Upper lobe of left lung (tissue), 6 donors: ENCODE results near the gene CDH18. TPM values are rescaled to one million over a fixed set of nuclear protein-coding genes. Genes with fewer than 3 reads are reported as not detected.

Experiments
- ATAC-seq, 2 donors: fragments of 200-7000 bp; cut with Tn5 transposase; one replicate each; pipeline ENCODE4 v1.9.1; 2022; ENCODE audit warnings: mild to moderate bottlenecking in 2 of 2, moderate library complexity in 2 of 2; ENCODE audit not compliant: low FRiP score in 2 of 2
- DNase-seq, 2 donors: peaks; one replicate each; pipeline ENCODE4 v3.0.0-alpha.2; 2019 to 2020
- H3K27ac ChIP-seq, 4 donors: fragments of 200-600 bp; sonication (generic); one replicate each; pipeline ENCODE4 v1.5.1; 2016 to 2019
- H3K27me3 ChIP-seq, 4 donors: fragments of 200-600 bp; sonication (generic); one replicate each; pipeline ENCODE4 v1.5.1; 2017 to 2019
- H3K36me3 ChIP-seq, 4 donors: fragments of 200-600 bp; sonication (generic); one replicate each; pipeline ENCODE4 v1.5.1; 2016 to 2019
- H3K4me1 ChIP-seq, 4 donors: fragments of 200-600 bp; sonication (generic); one replicate each; pipeline ENCODE4 v1.5.1; 2018 to 2019
- H3K4me3 ChIP-seq, 4 donors: fragments of 200-600 bp; sonication (generic); one replicate each; pipeline ENCODE4 v1.5.1; 2017 to 2019; ENCODE audit warnings: mild to moderate bottlenecking in 2 of 4, moderate library complexity in 1 of 4
- H3K9me3 ChIP-seq, 4 donors: fragments of 200-600 bp; sonication (generic); one replicate each; pipeline ENCODE4 v1.5.1; 2018 to 2019
- CTCF ChIP-seq, 6 experiments: fragments of 450-650 bp in 4 of 6; fragments of 200-600 bp in 2 of 6; sonication (generic) in 2 of 6; IDR thresholded peaks; one replicate each; pipeline ENCODE4 v1.5.1; 2016 to 2019; ENCODE audit warnings: antibody characterized with exemption in 6 of 6
- EP300 ChIP-seq, 4 donors: sonication (generic); formaldehyde crosslinking; IDR thresholded peaks; one replicate each; pipeline ENCODE4 v1.5.1; 2017; ENCODE audit warnings: antibody characterized with exemption in 4 of 4, control low read depth in 2 of 4
- POLR2A ChIP-seq, 4 donors: fragments of 450-650 bp; IDR thresholded peaks; one replicate each; pipeline ENCODE4 v1.5.1; 2016 to 2017; ENCODE audit warnings: antibody characterized with exemption in 4 of 4, mild to moderate bottlenecking in 2 of 4
- POLR2AphosphoS5 ChIP-seq, 2 donors: sonication (generic); formaldehyde crosslinking; IDR thresholded peaks; one replicate each; pipeline ENCODE4 v1.5.1; 2017; ENCODE audit warnings: antibody characterized with exemption in 2 of 2
- WGBS, 2 donors: methylation state at CpG; one replicate each; pipeline ENCODE4 v1.1.5; 2017 to 2018; 5-methylcytosine and 5-hydroxymethylcytosine counted together
- total RNA-seq, 6 donors: library from RNA; depleted of rRNA in 4 of 6; stranded (reverse); fragments of >200 nt in 4 of 6; gene quantifications; one replicate each; pipeline versions ENCODE4 v1.1.0 to v1.2.1, GENCODE V29; 2016 to 2021
- donor health status: DM: no; HTN: no; CAD: no; lungs with moderate emphysema.
- donor health status: DM: no; HTN: yes; CAD: no; lungs with severe emphysema.

Gene CDH18
- total RNA-seq, 6 donors from 2014 or later, result not detected

DNA sequence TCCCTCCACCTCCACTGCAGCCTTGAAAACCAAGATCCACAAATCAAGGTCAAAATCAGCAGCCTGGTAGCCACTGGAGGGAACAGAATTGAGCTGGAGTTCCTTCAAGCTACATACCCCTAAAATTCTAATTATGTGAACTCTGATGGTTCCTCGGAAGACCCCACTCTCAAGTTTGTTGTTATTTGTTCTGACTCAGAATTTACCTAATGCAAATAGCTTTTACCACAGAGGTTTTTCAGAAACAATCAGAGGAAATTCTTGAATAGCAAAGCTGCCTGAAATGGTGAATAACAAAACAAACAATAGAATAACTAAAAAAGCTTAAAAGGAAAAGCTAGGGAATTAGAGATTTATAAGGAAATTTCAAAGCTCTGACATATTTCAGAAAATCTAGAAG, 220.0 kb downstream of the CDH18 start:
- H3K27me3 ChIP-seq, result no peaks in the 10 kb centered on the region
- DNase-seq (no peak), ATAC-seq (no peak)
- TF ChIP-seq POLR2AphosphoS5 (IDR thresholded peaks at IDR 0.05) (no peak), POLR2A (IDR thresholded peaks at IDR 0.05) (no peak), CTCF (IDR thresholded peaks at IDR 0.05) (no peak), EP300 (IDR thresholded peaks at IDR 0.05) (no peak)
- H3K4me1 ChIP-seq, result no peaks in the 10 kb centered on the region
- no peak overlapping the region for H3K4me3 ChIP-seq
- 41 to 55% methylated on average over 1 of the region's 1 CpG for WGBS, 2 donors
- no peaks in the 10 kb centered on the region for H3K36me3 ChIP-seq
- no peaks in the 10 kb centered on the region for H3K9me3 ChIP-seq
- H3K27ac ChIP-seq, result no peak overlapping the region

DNA sequence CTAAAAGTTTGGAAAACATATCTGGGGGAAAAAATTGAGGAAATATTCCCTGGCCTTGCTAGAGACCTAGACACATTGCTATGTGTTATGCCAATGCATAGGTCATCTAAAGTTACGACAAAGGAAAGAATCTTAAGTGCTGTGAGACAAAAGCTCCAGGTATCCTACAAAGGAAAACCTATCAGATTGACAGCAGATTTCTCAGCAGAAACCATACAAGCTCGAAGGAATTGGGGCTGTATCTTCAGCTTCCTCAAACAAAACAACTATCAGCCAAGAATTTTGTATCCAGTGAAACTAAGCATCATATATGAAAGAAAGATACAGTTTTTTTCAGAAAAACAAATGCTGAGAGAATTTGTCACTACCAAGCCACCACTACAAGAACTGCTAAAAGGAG, 234.4 kb downstream of the CDH18 start:
- no peak overlapping the region for H3K27ac ChIP-seq

GRCh38 chr5:19751326-19751725, 236.7 kb downstream of the CDH18 start:
- H3K9me3 ChIP-seq, result peaks cover 0 to 8% (median 0%) of the 10 kb centered on the region in 4 donors
- H3K4me3 ChIP-seq, result no peak overlapping the region
- H3K36me3 ChIP-seq, result no peaks in the 10 kb centered on the region
- H3K27ac ChIP-seq, result no peak overlapping the region
- ATAC-seq (no peak), DNase-seq (no peak)
- H3K4me1 ChIP-seq, result no peaks in the 10 kb centered on the region
- no peaks in the 10 kb centered on the region for H3K27me3 ChIP-seq
- TF ChIP-seq EP300 (IDR thresholded peaks at IDR 0.05) (no peak), POLR2A (IDR thresholded peaks at IDR 0.05) (no peak), CTCF (IDR thresholded peaks at IDR 0.05) (no peak), POLR2AphosphoS5 (IDR thresholded peaks at IDR 0.05) (no peak)

More for the DNA sequence above, 234.4 kb downstream of the CDH18 start:
- no peaks in the 10 kb centered on the region for H3K36me3 ChIP-seq
- no peak for ATAC-seq
- TF ChIP-seq CTCF (IDR thresholded peaks at IDR 0.05), result no peak
- TF ChIP-seq POLR2A (IDR thresholded peaks at IDR 0.05), result no peak
- no peak for TF ChIP-seq POLR2AphosphoS5 (IDR thresholded peaks at IDR 0.05)
- no peak for TF ChIP-seq EP300 (IDR thresholded peaks at IDR 0.05)
- peaks cover 0 to 8% (median 0%) of the 10 kb centered on the region in 4 donors for H3K9me3 ChIP-seq
- H3K27me3 ChIP-seq, result no peaks in the 10 kb centered on the region
- no peak for DNase-seq
- H3K4me3 ChIP-seq, result no peak overlapping the region
- 77 to 89% methylated on average over 2 of the region's 2 CpGs for WGBS, 2 donors
- H3K4me1 ChIP-seq, result no peaks in the 10 kb centered on the region

- Histone ChIP-seq H3K27me3 (no peaks in the 10 kb centered on the region), H3K9me3 (no peaks in the 10 kb centered on the region), H3K4me1 (no peaks in the 10 kb centered on the region), H3K27ac (no peak overlapping the region), H3K36me3 (no peaks in the 10 kb centered on the region), H3K4me3 (no peak overlapping the region)
- no peak for ATAC-seq
- TF ChIP-seq POLR2AphosphoS5 (IDR thresholded peaks at IDR 0.05), result no peak
- no peak for TF ChIP-seq EP300 (IDR thresholded peaks at IDR 0.05)
- TF ChIP-seq CTCF (IDR thresholded peaks at IDR 0.05), result no peak
- no peak for TF ChIP-seq POLR2A (IDR thresholded peaks at IDR 0.05)
- 45 to 49% methylated on average over 3 of the region's 3 CpGs for WGBS, 2 donors
- DNase-seq, result no peak
Observed at GRCh38 chr5:19745247-19745646, 242.8 kb downstream of the CDH18 start.

- 74 to 83% methylated on average over 1 of the region's 1 CpG for WGBS, 2 donors
- Histone ChIP-seq H3K27ac (no peak overlapping the region), H3K9me3 (no peaks in the 10 kb centered on the region), H3K4me3 (no peak overlapping the region), H3K27me3 (no peaks in the 10 kb centered on the region), H3K36me3 (no peaks in the 10 kb centered on the region), H3K4me1 (no peaks in the 10 kb centered on the region)
- no peak for DNase-seq
- no peak for TF ChIP-seq POLR2AphosphoS5 (IDR thresholded peaks at IDR 0.05)
- TF ChIP-seq POLR2A (IDR thresholded peaks at IDR 0.05), result no peak
- no peak for TF ChIP-seq CTCF (IDR thresholded peaks at IDR 0.05)
- no peak for TF ChIP-seq EP300 (IDR thresholded peaks at IDR 0.05)
- ATAC-seq, result no peak
Observed at GRCh38 chr5:19739671-19740070, 248.3 kb downstream of the CDH18 start.
